ENCODE results near the gene IDUA.

DNA sequence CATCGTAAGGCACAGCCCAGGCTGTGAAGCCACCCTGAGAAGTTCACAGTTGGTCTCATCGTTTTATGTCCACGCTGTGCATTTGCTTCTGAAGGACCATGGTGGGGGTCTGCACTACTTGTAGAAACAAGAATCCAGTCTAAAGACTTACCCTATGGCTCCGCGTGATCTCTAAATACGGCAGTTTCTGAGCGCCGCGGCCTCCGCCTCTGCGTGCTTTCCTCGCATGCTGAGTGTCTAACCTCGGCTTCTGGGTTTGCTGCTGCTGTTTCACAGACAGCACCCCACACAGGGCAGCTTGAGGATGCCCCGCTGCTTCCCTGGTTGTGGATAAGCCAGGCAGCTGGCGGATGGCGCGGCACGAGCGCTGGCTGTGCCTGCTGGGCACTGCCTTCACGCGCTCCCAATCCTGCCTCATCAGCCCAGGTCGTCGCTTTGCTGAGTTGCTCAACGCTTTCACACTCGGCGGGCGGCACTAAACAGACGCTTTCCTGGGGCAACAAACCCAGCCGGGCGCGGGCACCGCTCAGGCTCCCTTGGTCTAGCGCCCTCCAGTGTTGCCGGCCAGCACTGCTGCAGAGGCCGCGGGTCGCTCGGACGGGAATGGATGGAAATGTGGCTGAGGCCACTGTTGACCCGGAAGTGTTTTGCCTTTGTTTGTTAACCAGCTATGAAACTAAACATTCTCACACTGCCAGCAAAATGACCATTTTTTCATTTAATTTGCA lies 63.8 kb downstream of the IDUA start:
- no peak for TF ChIP-seq CTCF (IDR thresholded peaks at IDR 0.05)
- no peak for TF ChIP-seq POLR2AphosphoS5 (IDR thresholded peaks at IDR 0.05)
